AG04450 (cell line): ENCODE results near the gene CD74. TPM values are rescaled to one million over a fixed set of nuclear protein-coding genes. Genes with fewer than 3 reads are reported as not detected.

Source experiments
- CTCF ChIA-PET: fragments of 300-600, 350-600 bp; formaldehyde crosslinking; extraction: SDS; loops from one replicate; lab custom pipeline; 2022; ENCODE audit warnings: antibody characterized with exemption, inconsistent platforms; lab: Charles Lee
- POLR2A ChIA-PET: fragments of 350-600 bp; formaldehyde crosslinking; extraction: SDS; loops from one replicate; lab custom pipeline; 2021; ENCODE audit warnings: antibody characterized with exemption, inconsistent platforms; lab: Yijun Ruan, JAX
- DNase-seq: peaks from one replicate; pipeline ENCODE4 v3.0.0-alpha.2; 2011; ENCODE audit warnings: low read depth, low spot score
- H3K27ac ChIP-seq: one replicate; pipeline ENCODE4 v1.5.1; 2012; ENCODE audit warnings: low read depth, low read length, control low read depth
- H3K27me3 ChIP-seq: one replicate; pipeline ENCODE4 v1.6.0; 2012; ENCODE audit warnings: low read length; ENCODE audit not compliant: control insufficient read depth, insufficient read depth
- H3K4me3 ChIP-seq: 2 replicates; pipeline ENCODE4 v1.5.1; 2011; ENCODE audit warnings: mild to moderate bottlenecking, low read depth, low read length, control low read depth
- H3K9me3 ChIP-seq: 2 replicates; pipeline ENCODE4 v1.5.1; 2012; ENCODE audit warnings: low read length; ENCODE audit not compliant: control insufficient read depth, insufficient read depth
- polyA plus RNA-seq: library from polyadenylated mRNA; depleted of rRNA; stranded (reverse); fragments of >200 nt; gene quantifications from 2 replicates; pipeline ENCODE4 v1.2.3, GENCODE V29; 2011
- TF ChIP-seq, protein P1 (sequence below): IDR thresholded peaks from 2 replicates; pipeline ENCODE4 v1.5.1; 2011; ENCODE audit warnings: low read depth, low read length, control low read depth, inconsistent platforms

Gene CD74
- polyA plus RNA-seq, 1 experiment: 2.9 TPM

DNA sequence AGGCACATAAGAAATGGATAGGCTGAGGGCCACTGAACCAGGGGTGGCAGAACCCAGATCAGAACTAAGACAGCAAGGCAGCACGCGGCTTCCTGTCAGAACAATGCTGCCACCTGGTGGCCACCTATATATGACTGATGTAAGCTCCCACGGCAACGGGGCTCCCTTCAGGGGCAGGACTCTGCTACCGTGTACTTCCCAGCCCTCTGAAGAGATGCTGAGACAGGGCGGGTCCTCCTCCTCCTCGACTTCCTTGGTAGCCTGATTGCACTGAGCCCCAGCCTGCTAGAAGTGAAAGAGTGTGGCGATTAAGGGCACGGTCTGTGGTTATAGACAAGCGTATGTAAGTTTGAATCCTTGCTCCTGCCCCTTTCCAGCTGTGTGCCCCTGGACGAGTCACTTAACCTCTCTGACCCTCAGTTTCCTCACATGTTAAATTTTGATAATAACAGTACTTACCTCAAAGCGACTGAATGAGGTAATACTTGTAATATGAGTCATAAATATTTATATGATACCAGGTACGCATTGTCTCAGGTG is 23.5 kb upstream of the CD74 start:
- TF ChIP-seq, protein P1, sequence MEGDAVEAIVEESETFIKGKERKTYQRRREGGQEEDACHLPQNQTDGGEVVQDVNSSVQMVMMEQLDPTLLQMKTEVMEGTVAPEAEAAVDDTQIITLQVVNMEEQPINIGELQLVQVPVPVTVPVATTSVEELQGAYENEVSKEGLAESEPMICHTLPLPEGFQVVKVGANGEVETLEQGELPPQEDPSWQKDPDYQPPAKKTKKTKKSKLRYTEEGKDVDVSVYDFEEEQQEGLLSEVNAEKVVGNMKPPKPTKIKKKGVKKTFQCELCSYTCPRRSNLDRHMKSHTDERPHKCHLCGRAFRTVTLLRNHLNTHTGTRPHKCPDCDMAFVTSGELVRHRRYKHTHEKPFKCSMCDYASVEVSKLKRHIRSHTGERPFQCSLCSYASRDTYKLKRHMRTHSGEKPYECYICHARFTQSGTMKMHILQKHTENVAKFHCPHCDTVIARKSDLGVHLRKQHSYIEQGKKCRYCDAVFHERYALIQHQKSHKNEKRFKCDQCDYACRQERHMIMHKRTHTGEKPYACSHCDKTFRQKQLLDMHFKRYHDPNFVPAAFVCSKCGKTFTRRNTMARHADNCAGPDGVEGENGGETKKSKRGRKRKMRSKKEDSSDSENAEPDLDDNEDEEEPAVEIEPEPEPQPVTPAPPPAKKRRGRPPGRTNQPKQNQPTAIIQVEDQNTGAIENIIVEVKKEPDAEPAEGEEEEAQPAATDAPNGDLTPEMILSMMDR: peak; percentile 87
- no peak overlapping the region for H3K4me3 ChIP-seq
- DNase-seq: peak; percentile 80
- H3K9me3 ChIP-seq: no peaks in the 10 kb centered on the region
- H3K27ac ChIP-seq: no peak overlapping the region
- ChIA-PET POLR2A (no interaction called here), CTCF (interaction anchor here (0.6 to 2.6 kb wide), 9 partner anchors 14 to 603 kb away, joined by 3 to 9 read pairs (median 4); no protein-coding TSS in a partner anchor)
- H3K27me3 ChIP-seq: no peaks in the 10 kb centered on the region

DNA sequence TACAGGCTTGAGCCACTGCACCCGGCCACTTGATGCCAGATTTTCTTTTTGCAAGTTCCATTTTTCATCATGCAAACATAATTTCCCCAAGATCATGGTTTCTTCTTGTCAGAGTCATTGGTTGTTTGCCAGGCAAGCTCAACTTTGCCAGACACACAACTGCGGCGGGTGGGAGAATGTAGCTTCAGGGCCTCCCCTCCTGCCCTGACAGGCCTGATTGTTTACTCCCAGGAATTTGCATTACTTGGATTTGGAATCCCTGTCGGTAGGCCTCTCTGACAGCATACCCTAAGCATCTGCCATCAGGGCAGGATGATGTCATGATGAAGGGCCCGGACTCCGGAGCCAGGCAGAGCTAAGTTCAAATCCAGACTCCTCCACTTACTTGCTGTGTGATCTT is 21.8 kb upstream of the CD74 start:
- CTCF ChIA-PET: interaction anchor here (1.1 to 2.0 kb wide), 4 partner anchors 16 to 161 kb away, joined by 3 to 6 read pairs (median 4); no protein-coding TSS in a partner anchor

DNA sequence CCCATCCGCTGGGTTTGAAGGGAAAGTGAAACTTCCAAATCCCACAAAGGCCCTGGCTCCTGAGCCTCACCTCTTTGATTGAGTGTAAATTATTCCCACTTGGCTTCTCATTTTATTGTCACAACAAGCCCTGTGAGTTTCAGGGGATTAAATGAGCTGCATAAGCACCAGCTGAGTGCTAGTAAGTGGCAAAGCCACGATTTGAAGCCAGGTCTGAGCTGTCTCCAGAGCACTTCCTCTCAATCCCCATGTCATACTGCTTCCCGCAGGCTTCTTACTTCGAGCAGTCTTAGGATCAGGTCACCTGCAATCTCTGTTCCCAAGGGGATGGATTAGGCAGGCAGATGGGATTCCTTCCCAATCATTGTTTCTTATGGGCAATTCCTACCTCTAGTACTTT is 18.9 kb upstream of the CD74 start:
- Histone ChIP-seq H3K27ac (no peak overlapping the region), H3K27me3 (no peaks in the 10 kb centered on the region), H3K9me3 (no peaks in the 10 kb centered on the region), H3K4me3 (no peak overlapping the region)
- DNase-seq: no peak
- TF ChIP-seq, protein P1: no peak
- POLR2A ChIA-PET: no interaction called here
- CTCF ChIA-PET: no interaction called here

More for the DNA sequence above, 21.8 kb upstream of the CD74 start:
- POLR2A ChIA-PET: interaction anchor here (0.6 to 0.9 kb wide), 3 partner anchors 24 to 295 kb away, joined by 3 to 11 read pairs (median 3); no protein-coding TSS in a partner anchor
- Histone ChIP-seq H3K9me3 (no peaks in the 10 kb centered on the region), H3K27ac (peak overlapping the region; percentile 76), H3K27me3 (no peaks in the 10 kb centered on the region), H3K4me3 (no peak overlapping the region)
- TF ChIP-seq, protein P1: no peak
- DNase-seq: peak; percentile 95

DNA sequence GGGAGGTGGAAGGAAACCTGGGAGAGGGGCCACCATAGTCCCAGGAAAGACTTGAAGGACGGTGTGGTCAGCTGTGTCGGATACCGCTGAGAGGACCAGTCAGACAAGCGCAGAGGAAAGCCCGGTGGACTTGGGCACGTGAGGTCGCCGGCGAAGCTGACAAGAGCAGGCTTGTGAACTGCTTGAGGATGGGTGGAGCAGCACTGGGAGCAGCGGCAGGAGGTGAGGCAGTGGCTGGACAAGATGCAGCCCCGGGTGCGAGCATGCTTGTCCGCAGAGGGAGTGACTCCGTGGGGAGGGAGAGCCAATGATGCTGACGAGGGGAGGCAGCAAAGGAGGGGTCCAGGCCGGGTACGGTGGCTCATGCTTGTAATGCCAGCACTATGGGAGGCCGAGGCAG is 18.3 kb upstream of the CD74 start:
- ChIA-PET POLR2A (no interaction called here), CTCF (no interaction called here)
- Histone ChIP-seq H3K9me3 (no peaks in the 10 kb centered on the region), H3K27ac (no peak overlapping the region), H3K27me3 (no peaks in the 10 kb centered on the region), H3K4me3 (no peak overlapping the region)
- TF ChIP-seq, protein P1: no peak
- DNase-seq: no peak

DNA sequence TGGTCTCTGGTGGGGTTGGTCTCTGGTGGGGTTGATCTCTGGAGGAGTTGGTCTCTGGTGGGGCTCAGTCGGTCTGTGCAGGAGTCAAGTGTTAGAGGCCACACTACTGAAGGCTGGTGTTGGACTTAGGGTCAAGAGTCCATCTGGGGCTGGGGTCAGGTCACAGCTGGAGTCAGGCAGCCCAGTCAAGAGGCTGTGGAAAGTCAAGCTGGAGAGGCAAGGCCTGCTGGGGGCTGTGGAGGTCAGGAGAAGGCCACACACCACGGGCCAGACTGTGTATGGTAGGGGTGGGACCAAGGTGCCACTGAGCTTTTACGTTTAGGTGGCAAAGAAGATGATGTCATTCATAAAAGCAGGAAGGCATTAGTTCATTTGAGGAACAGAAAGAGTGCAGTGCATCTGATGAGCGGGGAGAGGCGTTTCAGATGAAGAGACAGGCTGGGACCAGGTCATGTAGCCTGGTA is 16.7 kb upstream of the CD74 start:
- POLR2A ChIA-PET: no interaction called here
- H3K27me3 ChIP-seq: no peaks in the 10 kb centered on the region
- H3K4me3 ChIP-seq: no peak overlapping the region
- TF ChIP-seq, protein P1: no peak
- DNase-seq: no peak
- H3K9me3 ChIP-seq: no peaks in the 10 kb centered on the region; the same call in 1 of the 2 replicates
- H3K27ac ChIP-seq: no peak overlapping the region
- CTCF ChIA-PET: no interaction called here
